DND-41 (cell line): Measurements from ENCODE around the gene FDCSP.

Experiments
- ATAC-seq: fragments of 200-7000 bp; cut with Tn5 transposase; 3 replicates; pipeline ENCODE4 v1.9.1; 2021; ENCODE audit warnings: low read depth; ENCODE audit not compliant: insufficient read depth
- DNase-seq: peaks from one replicate; pipeline ENCODE4 v3.0.0-alpha.2; 2020
- H2AFZ ChIP-seq: 2 replicates; pipeline ENCODE4 v1.6.0; 2012; ENCODE audit warnings: low read depth, low read length
- H3K27ac ChIP-seq: 2 replicates; pipeline ENCODE4 v1.5.1; 2012; ENCODE audit warnings: low read length, inconsistent platforms
- H3K27me3 ChIP-seq: fragments of 200-600 bp; sonication (generic); 2 replicates; pipeline ENCODE4 v1.6.0; 2012; ENCODE audit warnings: low read length, mild to moderate bottlenecking, inconsistent platforms; ENCODE audit not compliant: insufficient read depth, poor library complexity
- H3K36me3 ChIP-seq: 2 replicates; pipeline ENCODE4 v1.5.1; 2012; ENCODE audit warnings: low read length, inconsistent platforms; ENCODE audit not compliant: insufficient read depth
- H3K4me1 ChIP-seq: 2 replicates; pipeline ENCODE4 v1.5.1; 2012; ENCODE audit warnings: mild to moderate bottlenecking, low read length; ENCODE audit not compliant: insufficient read depth
- H3K4me2 ChIP-seq: 2 replicates; pipeline ENCODE4 v1.6.0; 2012; ENCODE audit warnings: mild to moderate bottlenecking, moderate library complexity, low read length, inconsistent platforms; ENCODE audit not compliant: insufficient read depth
- H3K4me3 ChIP-seq, 2 experiments: fragments of 200-600 bp in 1 of 2; shearing (Covaris generic) in 1 of 2; 2 replicates each; pipeline ENCODE4 v1.5.1; 2012 to 2016; ENCODE audit warnings: inconsistent platforms in 2 of 2, low read length in 2 of 2, mild to moderate bottlenecking in 2 of 2, low read depth in 1 of 2, moderate library complexity in 1 of 2
- H3K79me2 ChIP-seq: 2 replicates; pipeline ENCODE4 v1.6.0; 2012; ENCODE audit warnings: low read length, inconsistent platforms; ENCODE audit not compliant: insufficient read depth
- H3K9ac ChIP-seq: 2 replicates; pipeline ENCODE4 v1.6.0; 2012; ENCODE audit warnings: low read depth, mild to moderate bottlenecking, inconsistent platforms, low read length, moderate library complexity
- H3K9me3 ChIP-seq: 2 replicates; pipeline ENCODE4 v1.5.1; 2012; ENCODE audit warnings: low read length, moderate library complexity, mild to moderate bottlenecking, inconsistent platforms; ENCODE audit not compliant: insufficient read depth, severe bottlenecking
- H4K20me1 ChIP-seq: 2 replicates; pipeline ENCODE4 v1.6.0; 2012; ENCODE audit warnings: low read length; ENCODE audit not compliant: insufficient read depth
- CTCF ChIP-seq: IDR thresholded peaks from 2 replicates; pipeline ENCODE4 v1.5.1; 2012; ENCODE audit warnings: borderline replicate concordance, low read length, moderate library complexity, mild to moderate bottlenecking; ENCODE audit not compliant: poor library complexity, severe bottlenecking; ENCODE audit errors: extremely low read depth
- EZH2 ChIP-seq: IDR thresholded peaks from 3 replicates; pipeline ENCODE4 v1.6.1; 2012; ENCODE audit warnings: borderline replicate concordance, low read depth, mild to moderate bottlenecking, moderate library complexity, low read length, inconsistent platforms; ENCODE audit not compliant: severe bottlenecking

FDCSP gene

GRCh38 chr4:70179811-70180210, 46.1 kb upstream of the FDCSP start:
- Histone ChIP-seq H4K20me1 (no peaks in the 10 kb centered on the region), H3K4me1 (no peaks in the 10 kb centered on the region), H3K9ac (no peak overlapping the region), H3K36me3 (no peaks in the 10 kb centered on the region), H3K4me3 (no peak overlapping the region), H3K9me3 (no peaks in the 10 kb centered on the region), H3K4me2 (no peak overlapping the region), H3K79me2 (no peaks in the 10 kb centered on the region), H2AFZ (no peak overlapping the region), H3K27ac (no peak overlapping the region), H3K27me3 (no peaks in the 10 kb centered on the region)
- TF ChIP-seq CTCF: no peak
- no peak for TF ChIP-seq EZH2
- ATAC-seq: no peak
- no peak for DNase-seq

- H3K36me3 ChIP-seq: no peaks in the 10 kb centered on the region
- no peak overlapping the region for H2AFZ ChIP-seq
- H4K20me1 ChIP-seq: no peaks in the 10 kb centered on the region
- no peaks in the 10 kb centered on the region for H3K27me3 ChIP-seq
- H3K4me2 ChIP-seq: no peak overlapping the region
- H3K4me3 ChIP-seq: no peak overlapping the region
- H3K9ac ChIP-seq: no peak overlapping the region
- no peaks in the 10 kb centered on the region for H3K79me2 ChIP-seq
- H3K4me1 ChIP-seq: no peaks in the 10 kb centered on the region
- H3K9me3 ChIP-seq: no peaks in the 10 kb centered on the region
- ATAC-seq (no peak), DNase-seq (no peak)
- no peak overlapping the region for H3K27ac ChIP-seq
- TF ChIP-seq CTCF: no peak
- TF ChIP-seq EZH2: no peak
Observed at GRCh38 chr4:70181864-70182263, 44.1 kb upstream of the FDCSP start.

- no peak overlapping the region for H3K4me2 ChIP-seq
- no peak for TF ChIP-seq CTCF
- no peak for TF ChIP-seq EZH2
- no peak overlapping the region for H2AFZ ChIP-seq
- H3K36me3 ChIP-seq: no peaks in the 10 kb centered on the region
- no peaks in the 10 kb centered on the region for H3K4me1 ChIP-seq
- ATAC-seq (no peak), DNase-seq (no peak)
- no peak overlapping the region for H3K4me3 ChIP-seq
- H3K9me3 ChIP-seq: no peaks in the 10 kb centered on the region
- H4K20me1 ChIP-seq: no peaks in the 10 kb centered on the region
- H3K27ac ChIP-seq: no peak overlapping the region
- H3K27me3 ChIP-seq: no peaks in the 10 kb centered on the region
- H3K79me2 ChIP-seq: no peaks in the 10 kb centered on the region
- no peak overlapping the region for H3K9ac ChIP-seq
Observed at GRCh38 chr4:70182517-70183167, 43.3 kb upstream of the FDCSP start.
